Right lobe of liver (tissue), 4 donors: ENCODE results near the gene VSTM4.

ENCODE experiments used
- CTCF ChIP-seq, 4 donors: fragments of 200-600 bp in 3 of 4; fragments of 450-650 bp in 1 of 4; IDR thresholded peaks; one replicate each; pipeline versions ENCODE4 v1.5.1 to v1.8.0; 2016 to 2022; ENCODE audit warnings: antibody characterized with exemption in 4 of 4, mild to moderate bottlenecking in 2 of 4
- POLR2A ChIP-seq: fragments of 450-650 bp; IDR thresholded peaks from one replicate; pipeline ENCODE4 v1.6.1; 2017; ENCODE audit warnings: antibody characterized with exemption, mild to moderate bottlenecking
- donor health status: DM: no; HTN: no; CAD: no.
- donor health status: DM: no; HTN: no; CAD: no.
- donor health status: DM: no; HTN: yes; CAD: no.

- TF ChIP-seq POLR2A, result no peak
- no peak for TF ChIP-seq CTCF (IDR thresholded peaks at IDR 0.05)
Measured at GRCh38 chr10:49107887-49108267, 7.4 kb downstream of the VSTM4 start.
